H1 (cell line): ENCODE measurements around the gene VEPH1. TPM values are rescaled to one million over a fixed set of nuclear protein-coding genes. Genes with fewer than 3 reads are reported as not detected.

ENCODE experiments used
- CTCF ChIA-PET: fragments of 300-600 bp; sonication (Branson Sonifier 250); formaldehyde crosslinking; loops from one replicate; lab custom pipeline; 2021; ENCODE audit not compliant: partially characterized antibody; lab: Charles Lee
- POLR2A ChIA-PET: fragments of 300-600 bp; sonication (Branson Sonifier 250); formaldehyde crosslinking; loops from one replicate; lab custom pipeline; 2021; ENCODE audit warnings: inconsistent platforms; ENCODE audit not compliant: partially characterized antibody; lab: Charles Lee
- DNase-seq, 2 experiments: peaks; one replicate each; pipeline versions ENCODE4 v3.0.0 to v3.0.0-alpha.2; 2010 to 2022; ENCODE audit warnings: low spot score in 2 of 2, low read depth in 1 of 2, mixed read lengths in 1 of 2
- FAIRE-seq: peaks from 2 replicates; lab custom pipeline; 2011; peaks lifted over from hg19 to GRCh38; lab: Jason Lieb, UNC
- H2AFZ ChIP-seq: 2 replicates; pipeline ENCODE4 v1.8.1; 2012; ENCODE audit warnings: low read length, inconsistent platforms
- H2AK5ac ChIP-seq: 2 replicates; pipeline ENCODE4 v1.6.1; 2013; ENCODE audit warnings: low read depth, low read length
- H2BK120ac ChIP-seq: replicated peaks from 2 replicates; pipeline ENCODE3; 2013; ENCODE audit warnings: low read depth, low read length, inconsistent platforms
- H2BK12ac ChIP-seq: 2 replicates; pipeline ENCODE4 v1.6.1; 2013; ENCODE audit warnings: low read depth, low read length
- H2BK15ac ChIP-seq: 2 replicates; pipeline ENCODE4 v1.6.1; 2013; ENCODE audit warnings: low read length
- H2BK20ac ChIP-seq: 2 replicates; pipeline ENCODE4 v1.6.1; 2013; ENCODE audit warnings: low read length
- H2BK5ac ChIP-seq: 2 replicates; pipeline ENCODE4 v1.6.1; 2013; ENCODE audit warnings: low read depth, low read length
- H3K14ac ChIP-seq: 2 replicates; pipeline ENCODE4 v1.6.1; 2013; ENCODE audit warnings: inconsistent platforms; ENCODE audit not compliant: insufficient read length
- H3K18ac ChIP-seq: 2 replicates; pipeline ENCODE4 v1.6.1; 2013; ENCODE audit warnings: low read length; ENCODE audit errors: extremely low read depth
- H3K23ac ChIP-seq: 2 replicates; pipeline ENCODE4 v1.6.1; 2013; ENCODE audit warnings: inconsistent platforms; ENCODE audit not compliant: insufficient read length
- H3K23me2 ChIP-seq: 2 replicates; pipeline ENCODE4 v1.6.1; 2013; ENCODE audit warnings: low read depth, low read length
- H3K27ac ChIP-seq: 2 replicates; pipeline ENCODE4 v1.6.1; 2011; ENCODE audit warnings: low read depth, low read length, inconsistent platforms
- H3K27me3 ChIP-seq, 4 experiments: replicated peaks in 1 of 4; 1 replicate in 1 of 4; 2 replicates in 3 of 4; pipeline versions ENCODE4 v1.6.1 to v1.8.1; 2011 to 2013; ENCODE audit warnings: low read length in 3 of 4, mild to moderate bottlenecking in 3 of 4, inconsistent platforms in 2 of 4, mixed read lengths in 2 of 4, moderate library complexity in 1 of 4; ENCODE audit not compliant: control insufficient read depth in 3 of 4, insufficient read depth in 3 of 4; ENCODE audit errors: extremely low read depth in 1 of 4
- H3K36me3 ChIP-seq, 4 experiments: 2 replicates each; pipeline versions ENCODE4 v1.6.1 to v1.8.1; 2011 to 2013; ENCODE audit warnings: mild to moderate bottlenecking in 4 of 4, low read length in 3 of 4, moderate library complexity in 2 of 4, control low read depth in 1 of 4, inconsistent platforms in 1 of 4; ENCODE audit not compliant: insufficient read depth in 4 of 4, control insufficient read depth in 2 of 4
- H3K4ac ChIP-seq: replicated peaks from 2 replicates; pipeline ENCODE3; 2013; ENCODE audit warnings: low read length, low read depth, mixed read lengths, inconsistent platforms; ENCODE audit not compliant: insufficient read length
- H3K4me1 ChIP-seq, 4 experiments: replicated peaks in 1 of 4; 1 replicate in 1 of 4; 2 replicates in 3 of 4; pipeline versions ENCODE4 v1.6.1 to v1.8.1; 2011 to 2013; ENCODE audit warnings: low read length in 3 of 4, inconsistent platforms in 2 of 4, mixed read lengths in 1 of 4; ENCODE audit not compliant: insufficient read depth in 4 of 4, control insufficient read depth in 3 of 4
- H3K4me2 ChIP-seq, 2 experiments: 2 replicates each; pipeline versions ENCODE4 v1.6.1 to v1.8.1; 2011 to 2013; ENCODE audit warnings: low read depth in 2 of 2, low read length in 2 of 2, control low read depth in 1 of 2, inconsistent platforms in 1 of 2, mild to moderate bottlenecking in 1 of 2; ENCODE audit not compliant: insufficient read depth in 1 of 2
- H3K4me3 ChIP-seq, 4 experiments: fragments of 200-600, 300-600 bp in 1 of 4; sonication (generic), shearing (Covaris generic), sonication (Bioruptor Twin) in 1 of 4; 2 replicates each; pipeline versions ENCODE4 v1.5.1 to v1.8.1; 2011 to 2016; ENCODE audit warnings: low read length in 4 of 4, low read depth in 3 of 4, control low read depth in 2 of 4, inconsistent platforms in 2 of 4, mild to moderate bottlenecking in 2 of 4, mixed read lengths in 1 of 4, moderate library complexity in 1 of 4; ENCODE audit not compliant: insufficient read depth in 2 of 4; ENCODE audit errors: extremely low read depth in 1 of 4
- H3K56ac ChIP-seq: replicated peaks from 2 replicates; pipeline ENCODE3; 2013; ENCODE audit warnings: low read depth, mild to moderate bottlenecking, mixed read lengths, low read length, inconsistent platforms; ENCODE audit not compliant: insufficient read length
- H3K79me1 ChIP-seq: 2 replicates; pipeline ENCODE4 v1.6.1; 2013; ENCODE audit warnings: low read depth, low read length, control low read depth
- H3K79me2 ChIP-seq, 2 experiments: 2 replicates each; pipeline versions ENCODE4 v1.6.1 to v1.8.1; 2012 to 2013; ENCODE audit warnings: low read length in 2 of 2, mild to moderate bottlenecking in 2 of 2, inconsistent platforms in 1 of 2; ENCODE audit not compliant: insufficient read depth in 2 of 2, control insufficient read depth in 1 of 2
- H3K9ac ChIP-seq, 4 experiments: replicated peaks in 1 of 4; 1 replicate in 1 of 4; 2 replicates in 3 of 4; pipeline versions ENCODE4 v1.6.1 to v1.8.1; 2011 to 2013; ENCODE audit warnings: low read depth in 3 of 4, low read length in 3 of 4, control low read depth in 2 of 4, mild to moderate bottlenecking in 2 of 4, moderate library complexity in 2 of 4, inconsistent platforms in 1 of 4; ENCODE audit errors: extremely low read depth in 1 of 4
- H3K9me3 ChIP-seq, 2 experiments: 2 replicates each; pipeline versions ENCODE4 v1.6.1 to v1.8.1; 2012 to 2013; ENCODE audit warnings: mild to moderate bottlenecking in 2 of 2, moderate library complexity in 2 of 2, control low read depth in 1 of 2, inconsistent platforms in 1 of 2, low read depth in 1 of 2, low read length in 1 of 2, mixed read lengths in 1 of 2; ENCODE audit not compliant: insufficient read depth in 2 of 2
- H4K20me1 ChIP-seq, 2 experiments: replicated peaks in 1 of 2; 2 replicates each; pipeline versions ENCODE3 to v1.8.1; 2011 to 2013; ENCODE audit warnings: inconsistent platforms in 2 of 2, low read length in 2 of 2, mild to moderate bottlenecking in 1 of 2; ENCODE audit not compliant: insufficient read depth in 2 of 2, control insufficient read depth in 1 of 2
- H4K5ac ChIP-seq: 2 replicates; pipeline ENCODE4 v1.6.1; 2013; ENCODE audit warnings: low read length, low read depth, mixed read lengths, inconsistent platforms; ENCODE audit not compliant: insufficient read length
- H4K8ac ChIP-seq: 2 replicates; pipeline ENCODE4 v1.8.0; 2013; ENCODE audit warnings: mild to moderate bottlenecking, moderate library complexity, low read length, inconsistent platforms; ENCODE audit not compliant: insufficient read depth; ENCODE audit errors: extremely low read depth
- H4K91ac ChIP-seq: replicated peaks from 2 replicates; pipeline ENCODE3; 2013; ENCODE audit warnings: low read length, mixed read lengths, inconsistent platforms; ENCODE audit not compliant: insufficient read length
- MAFK ChIP-seq: IDR thresholded peaks from 2 replicates; pipeline ENCODE4 v1.6.1; 2012; ENCODE audit warnings: low read depth, mild to moderate bottlenecking, improper control_type of control experiment, low read length
- SRF ChIP-seq: IDR thresholded peaks from 2 replicates; pipeline ENCODE4 v1.6.1; 2011; ENCODE audit warnings: mild to moderate bottlenecking, low read depth, low read length, moderate library complexity
- WGBS, 2 experiments: shearing (Covaris generic) in 1 of 2; methylation state at CpG; one replicate each; pipeline versions ENCODE4 v1.1.6 to v1.1.7; 2013 to 2015; ENCODE audit warnings: low lambda C conversion rate in 2 of 2, mixed read lengths in 2 of 2, inconsistent platforms in 1 of 2, low coverage in 1 of 2, missing lambda C conversion rate in 1 of 2; ENCODE audit not compliant: insufficient replicate concordance in 2 of 2, insufficient coverage in 1 of 2, insufficient read length in 1 of 2; ENCODE audit errors: extremely low coverage in 1 of 2, missing lambda C conversion rate in 1 of 2; 5-methylcytosine and 5-hydroxymethylcytosine counted together
- polyA plus RNA-seq, 7 experiments: library from polyadenylated mRNA; depleted of rRNA in 3 of 7; stranded (reverse) in 5 of 7; unstranded in 2 of 7; fragments of >200 nt in 5 of 7; fragments of 200-250 nt in 2 of 7; gene quantifications; 1 replicate in 5 of 7; 2 replicates in 1 of 7; 4 replicates in 1 of 7; pipeline versions ENCODE4 v1.2.1 to v1.2.3, GENCODE V29; 2011 to 2013; ENCODE audit warnings: missing spikeins in 2 of 7, mixed read lengths in 2 of 7
- total RNA-seq: library from RNA; stranded (reverse); fragmentation: NEBNext Ultra II Directional; extraction: Animal tissue kit (Norgen Biotek cat#: 25700); gene quantifications from 2 replicates; pipeline ENCODE4 v1.2.1, GENCODE V29; 2021
- TF ChIP-seq, protein P1 (sequence below): IDR thresholded peaks from 2 replicates; pipeline ENCODE4 v1.6.1; 2012; ENCODE audit warnings: inconsistent platforms

The VEPH1 gene
- total and polyA plus RNA-seq, 2 of the 8 experiments (the other 6 are each of a cell fraction or from before 2014, with no cell fraction given), result 12.0 to 18.3 TPM

DNA sequence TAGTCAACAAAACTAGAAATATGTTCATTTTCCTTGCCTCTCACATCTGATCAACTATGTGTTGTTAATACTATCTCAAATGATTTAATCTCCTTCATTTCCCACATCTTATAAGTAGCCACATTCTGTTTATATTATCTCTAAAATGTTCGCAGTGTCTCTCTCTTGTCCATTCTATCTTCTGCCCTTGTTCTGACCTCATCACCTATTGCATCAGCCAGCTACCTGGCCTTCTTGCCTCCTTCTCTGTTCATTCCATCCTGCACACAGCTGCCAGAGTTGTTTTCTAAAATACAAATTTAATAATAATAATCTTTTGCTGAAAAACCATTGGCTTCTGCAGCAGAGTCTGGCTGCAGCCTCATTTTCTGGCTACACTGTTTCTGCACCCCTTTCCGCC is 267.9 kb downstream of the VEPH1 start:
- no peak overlapping the region for H2BK15ac ChIP-seq
- no peak overlapping the region for H3K23ac ChIP-seq
- no peak overlapping the region for H2AFZ ChIP-seq
- H2BK120ac ChIP-seq, result no peak overlapping the region
- H3K27ac ChIP-seq, result no peak overlapping the region
- FAIRE-seq, result no peak
- H4K91ac ChIP-seq, result no peak overlapping the region
- H2AK5ac ChIP-seq, result no peak overlapping the region
- H3K23me2 ChIP-seq, result no peaks in the 10 kb centered on the region
- H3K4me2 ChIP-seq, result no peak overlapping the region
- CTCF ChIA-PET, result interaction anchor here (0.9 to 3.6 kb wide), 5 partner anchors 33 to 119 kb away, joined by 3 to 16 read pairs (median 4); no protein-coding TSS in a partner anchor
- H3K4me1 ChIP-seq, result no peaks in the 10 kb centered on the region
- H3K27me3 ChIP-seq, result no peaks in the 10 kb centered on the region
- no peak overlapping the region for H3K56ac ChIP-seq
- no peak overlapping the region for H2BK5ac ChIP-seq
- no peaks in the 10 kb centered on the region for H3K36me3 ChIP-seq
- H3K4me3 ChIP-seq, result no peak overlapping the region
- H3K79me1 ChIP-seq, result no peaks in the 10 kb centered on the region
- DNase-seq, result no peak
- no peak overlapping the region for H3K18ac ChIP-seq
- no peak overlapping the region for H4K5ac ChIP-seq
- H3K9me3 ChIP-seq, result no peaks in the 10 kb centered on the region
- no peak overlapping the region for H3K9ac ChIP-seq
- POLR2A ChIA-PET, result interaction anchor here (0.6 to 2.7 kb wide), 3 partner anchors 15 to 75 kb away, joined by 3 to 11 read pairs (median 4); partner anchors contain the start of gene CCNL1
- no peaks in the 10 kb centered on the region for H4K20me1 ChIP-seq
- TF ChIP-seq, protein P1, sequence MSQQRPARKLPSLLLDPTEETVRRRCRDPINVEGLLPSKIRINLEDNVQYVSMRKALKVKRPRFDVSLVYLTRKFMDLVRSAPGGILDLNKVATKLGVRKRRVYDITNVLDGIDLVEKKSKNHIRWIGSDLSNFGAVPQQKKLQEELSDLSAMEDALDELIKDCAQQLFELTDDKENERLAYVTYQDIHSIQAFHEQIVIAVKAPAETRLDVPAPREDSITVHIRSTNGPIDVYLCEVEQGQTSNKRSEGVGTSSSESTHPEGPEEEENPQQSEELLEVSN, result no peak
- no peak for TF ChIP-seq MAFK
- TF ChIP-seq SRF, result no peak
- no peak overlapping the region for H3K14ac ChIP-seq
- no peak overlapping the region for H2BK12ac ChIP-seq
- H3K79me2 ChIP-seq, result no peaks in the 10 kb centered on the region
- WGBS, 2 experiments, result 94% methylated on average over 2 of the region's 2 CpGs; no CpG with 5 or more reads in 1 of the 2 experiments
- H3K4ac ChIP-seq, result no peak overlapping the region
- H2BK20ac ChIP-seq, result no peak overlapping the region
- no peak overlapping the region for H4K8ac ChIP-seq
